SK-N-SH (cell line): ENCODE data around the gene AP3D1. TPM values are rescaled to one million over a fixed set of nuclear protein-coding genes. Genes with fewer than 3 reads are reported as not detected.
A peak's percentile ranks its signal among the peaks of the same experiment; 100 is the strongest.

ENCODE experiments used
- CTCF ChIA-PET: fragments of 300-600, 350-600 bp; formaldehyde crosslinking; extraction: SDS; loops from one replicate; lab custom pipeline; 2021; lab: Yijun Ruan, JAX
- POLR2A ChIA-PET: fragments of 350-600 bp; sonication (Branson Sonifier 250); formaldehyde crosslinking; extraction: SDS; loops from one replicate; lab custom pipeline; 2020; ENCODE audit warnings: antibody characterized with exemption, inconsistent platforms; lab: Yijun Ruan, JAX
- DNase-seq: peaks from one replicate; pipeline ENCODE4 v3.0.0; 2012
- H2AFZ ChIP-seq: fragments of 200-600 bp; sonication (generic); 2 replicates; pipeline ENCODE4 v1.8.1; 2016; ENCODE audit warnings: antibody characterized with exemption, mild to moderate bottlenecking, low read depth
- H3F3A ChIP-seq: fragments of 200-600 bp; sonication (generic); replicated peaks from 2 replicates; pipeline ENCODE3; 2016; ENCODE audit warnings: antibody characterized with exemption, mild to moderate bottlenecking; ENCODE audit not compliant: insufficient read depth
- H3K27ac ChIP-seq, 2 experiments: fragments of 200-500 bp in 1 of 2; fragments of 200-600 bp in 1 of 2; sonication (Bioruptor generic) in 1 of 2; sonication (generic), shearing (Covaris generic) in 1 of 2; 2 replicates each; pipeline versions ENCODE4 v1.5.1 to v1.6.1; 2014 to 2016; ENCODE audit warnings: low read depth in 2 of 2, inconsistent platforms in 1 of 2, low read length in 1 of 2, mild to moderate bottlenecking in 1 of 2, mixed read lengths in 1 of 2
- H3K27me3 ChIP-seq: fragments of 200-600 bp; sonication (generic), shearing (Covaris generic); 2 replicates; pipeline ENCODE4 v1.6.1; 2016; ENCODE audit warnings: mixed run types; ENCODE audit not compliant: insufficient read depth
- H3K36me3 ChIP-seq, 2 experiments: fragments of 200-500 bp in 1 of 2; fragments of 200-600 bp in 1 of 2; sonication (Bioruptor generic) in 1 of 2; sonication (generic) in 1 of 2; replicated peaks in 1 of 2; 2 replicates each; pipeline versions ENCODE3 to v1.5.1; 2014 to 2016; ENCODE audit warnings: low read length in 1 of 2, mild to moderate bottlenecking in 1 of 2; ENCODE audit not compliant: insufficient read depth in 2 of 2, control insufficient read depth in 1 of 2
- H3K4me1 ChIP-seq, 2 experiments: fragments of 200-500 bp in 1 of 2; fragments of 200-600 bp in 1 of 2; sonication (Bioruptor generic) in 1 of 2; sonication (generic), shearing (Covaris generic) in 1 of 2; 2 replicates each; pipeline versions ENCODE4 v1.5.1 to v1.6.1; 2014 to 2016; ENCODE audit warnings: low read depth in 1 of 2, low read length in 1 of 2, mixed run types in 1 of 2; ENCODE audit not compliant: insufficient read depth in 2 of 2, control insufficient read depth in 1 of 2
- H3K4me2 ChIP-seq: fragments of 200-600 bp; sonication (generic), shearing (Covaris generic); 2 replicates; pipeline ENCODE4 v1.6.1; 2017; ENCODE audit warnings: mixed run types
- H3K4me3 ChIP-seq, 2 experiments: fragments of 200-500 bp in 1 of 2; fragments of 200-600 bp in 1 of 2; sonication (Bioruptor generic) in 1 of 2; sonication (generic), shearing (Covaris generic) in 1 of 2; 2 replicates each; pipeline versions ENCODE4 v1.5.1 to v1.8.1; 2014 to 2016; ENCODE audit warnings: low read depth in 2 of 2, inconsistent platforms in 1 of 2, low read length in 1 of 2, mild to moderate bottlenecking in 1 of 2, mixed read lengths in 1 of 2, moderate library complexity in 1 of 2
- H3K79me2 ChIP-seq: fragments of 200-600 bp; sonication (generic); 2 replicates; pipeline ENCODE4 v1.8.1; 2017; ENCODE audit warnings: mild to moderate bottlenecking; ENCODE audit not compliant: insufficient read depth
- H3K9ac ChIP-seq: fragments of 200-600 bp; sonication (generic); 2 replicates; pipeline ENCODE4 v1.6.1; 2017; ENCODE audit warnings: mixed run types
- H3K9me2 ChIP-seq: fragments of 200-600 bp; sonication (generic); 2 replicates; pipeline ENCODE4 v1.6.1; 2017; ENCODE audit warnings: mixed run types
- H3K9me3 ChIP-seq: fragments of 200-600 bp; sonication (generic); 2 replicates; pipeline ENCODE4 v1.6.1; 2017; ENCODE audit warnings: mixed run types, mild to moderate bottlenecking, moderate library complexity
- H4K20me1 ChIP-seq: fragments of 200-600 bp; sonication (generic); 2 replicates; pipeline ENCODE4 v1.6.1; 2017; ENCODE audit warnings: mild to moderate bottlenecking, mixed run types; ENCODE audit not compliant: insufficient read depth
- ELF1 ChIP-seq: IDR thresholded peaks from 2 replicates; pipeline ENCODE4 v1.4.0; 2012
- EP300 ChIP-seq, 2 experiments: IDR thresholded peaks; 2 replicates each; pipeline versions ENCODE4 v1.4.0 to v1.6.1; 2012; ENCODE audit warnings: borderline replicate concordance in 1 of 2, low read depth in 1 of 2, low read length in 1 of 2
- EZH2phosphoT487 ChIP-seq: fragments of 200-600 bp; sonication (generic); IDR thresholded peaks from 2 replicates; pipeline ENCODE4 v1.6.1; 2017; ENCODE audit warnings: low read depth, mixed run types, mild to moderate bottlenecking, antibody characterized with exemption, moderate library complexity, borderline replicate concordance
- GATA2 ChIP-seq: sonication (generic); formaldehyde crosslinking; IDR thresholded peaks from 2 replicates; pipeline ENCODE4 v1.5.0; 2020; ENCODE audit warnings: mild to moderate bottlenecking, missing genetic modification reagents
- RAD21 ChIP-seq: IDR thresholded peaks from 2 replicates; pipeline ENCODE4 v1.6.1; 2012; ENCODE audit warnings: mild to moderate bottlenecking, low read length
- RFX5 ChIP-seq: IDR thresholded peaks from 2 replicates; pipeline ENCODE4 v1.6.1; 2012; ENCODE audit warnings: mild to moderate bottlenecking, improper control_type of control experiment, low read length
- RXRA ChIP-seq: IDR thresholded peaks from 2 replicates; pipeline ENCODE4 v1.4.0; 2012; ENCODE audit warnings: low read depth, mild to moderate bottlenecking, borderline replicate concordance
- SMC3 ChIP-seq: IDR thresholded peaks from 2 replicates; pipeline ENCODE4 v1.6.1; 2012; ENCODE audit warnings: low read depth, low read length, improper control_type of control experiment
- TEAD4 ChIP-seq: IDR thresholded peaks from 2 replicates; pipeline ENCODE4 v1.4.0; 2012; ENCODE audit warnings: mild to moderate bottlenecking, borderline replicate concordance; ENCODE audit not compliant: insufficient read depth
- WGBS: methylation state at CpG from one replicate; pipeline ENCODE4 v1.1.6; 2017; ENCODE audit warnings: low lambda C conversion rate; 5-methylcytosine and 5-hydroxymethylcytosine counted together
- polyA plus RNA-seq, 3 experiments: library from polyadenylated mRNA; depleted of rRNA; stranded (reverse); fragments of >200 nt; gene quantifications; 2 replicates each; pipeline ENCODE4 v1.2.3, GENCODE V29; 2012
- TF ChIP-seq, protein P1 (sequence below): fragments of 200-600 bp; sonication (generic); IDR thresholded peaks from 2 replicates; pipeline ENCODE4 v1.6.1; 2017; ENCODE audit warnings: antibody characterized with exemption, mild to moderate bottlenecking, moderate library complexity
- TF ChIP-seq, protein P2 (sequence below): IDR thresholded peaks from 2 replicates; pipeline ENCODE4 v1.4.0; 2012; ENCODE audit warnings: low read depth
- TF ChIP-seq, protein P3 (sequence below): fragments of 150-350 bp; IDR thresholded peaks from 2 replicates; pipeline ENCODE4 v1.6.1; 2017; ENCODE audit warnings: antibody characterized with exemption, low read length, low read depth, borderline replicate concordance

The AP3D1 gene
- polyA plus RNA-seq, 1 of the 3 experiments (the other 2 are of a cell fraction): 127 TPM

DNA sequence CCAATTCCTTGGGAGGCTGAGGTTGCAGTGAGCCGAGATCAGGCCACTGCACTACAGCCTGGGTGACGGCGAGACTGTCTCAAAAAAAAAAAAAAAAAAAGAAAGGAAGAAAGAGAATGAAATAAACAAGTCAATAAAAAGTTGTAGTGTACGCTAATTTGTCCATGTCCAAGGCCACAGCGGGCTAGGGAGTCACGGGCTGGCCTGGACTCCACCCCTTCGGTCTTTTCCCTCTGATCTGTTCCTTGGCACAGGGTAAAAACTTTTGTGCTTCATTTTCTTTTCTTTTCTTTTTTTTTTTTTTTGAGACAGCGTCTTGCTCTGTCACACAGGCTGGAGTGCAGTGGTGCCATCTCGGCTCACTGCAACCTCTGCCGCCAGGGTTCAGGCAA lies 80.9 kb downstream of the AP3D1 start (continued):
- no peak for TF ChIP-seq RXRA
- TF ChIP-seq, all 33 proteins: peak for 0

DNA sequence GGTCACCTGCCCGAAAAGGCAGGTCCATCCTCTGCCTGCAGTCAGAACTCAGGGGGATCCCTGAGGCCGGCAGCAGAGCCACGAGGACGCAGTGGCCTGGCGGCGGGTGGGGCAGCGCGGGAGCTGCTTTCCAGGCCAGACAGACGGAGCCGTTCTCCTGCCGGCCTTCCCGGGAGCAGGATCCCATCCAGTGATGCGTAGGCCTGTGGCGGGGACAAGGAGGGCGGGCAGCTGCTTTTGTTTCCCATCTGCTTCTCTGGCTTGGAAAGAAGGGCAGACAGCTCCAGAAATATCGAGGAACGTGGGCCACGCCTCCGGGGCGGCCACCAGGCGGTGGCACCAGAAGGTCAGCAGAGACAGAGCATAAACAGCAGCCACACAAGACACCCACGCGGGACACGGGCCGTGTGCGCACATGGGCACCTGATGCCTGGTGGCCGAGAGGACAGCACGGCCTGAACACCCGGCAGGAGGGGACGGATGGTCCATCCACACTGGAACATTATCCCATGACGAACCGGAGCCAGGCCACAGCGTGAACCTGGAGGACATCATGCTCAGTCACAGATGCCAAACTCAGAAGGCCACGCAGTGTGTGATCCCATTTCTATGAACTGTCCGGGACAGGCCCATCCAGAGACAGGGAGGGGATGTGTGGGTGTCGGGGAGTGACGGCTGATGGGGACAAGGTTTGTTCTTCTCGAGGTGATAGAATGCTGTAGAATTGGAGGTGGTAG lies 86.4 kb downstream of the AP3D1 start:
- Histone ChIP-seq H3K9ac (no peak overlapping the region), H3K27me3 (no peaks in the 10 kb centered on the region), H4K20me1 (no peaks in the 10 kb centered on the region), H3K27ac (peak overlapping the region in 1 of 2 experiments; percentile 60; a peak in 1 of 4 replicates), H3K36me3 (no peaks in the 10 kb centered on the region), H3K4me2 (no peak overlapping the region), H3F3A (peaks cover 12% of the 10 kb centered on the region), H3K4me3 (no peak overlapping the region), H3K79me2 (no peaks in the 10 kb centered on the region; the same call in 1 of the 2 replicates), H2AFZ (no peak overlapping the region), H3K4me1 (peaks cover 15 to 30% of the 10 kb centered on the region in 2 experiments; a peak in 3 of 4 replicates), H3K9me3 (no peaks in the 10 kb centered on the region), H3K9me2 (no peaks in the 10 kb centered on the region)
- ChIA-PET POLR2A (no interaction called here), CTCF (interaction anchor here (0.8 to 1.7 kb wide), 3 partner anchors 23 to 122 kb away, joined by 3 read pairs; no protein-coding TSS in a partner anchor)
- no peak for DNase-seq
- 83% methylated on average over 32 of the region's 38 CpGs for WGBS
- TF ChIP-seq EP300 (IDR thresholded peaks at IDR 0.05; ENCODE audit: borderline replicate concordance in 1 of 2, low read depth in 1 of 2, low read length in 1 of 2): no peak
- TF ChIP-seq SMC3: no peak
- TF ChIP-seq ELF1: no peak
- no peak for TF ChIP-seq GATA2 (CRISPR knock-in tag)
- no peak for TF ChIP-seq EZH2phosphoT487
- no peak for TF ChIP-seq RFX5
- TF ChIP-seq, protein P1, sequence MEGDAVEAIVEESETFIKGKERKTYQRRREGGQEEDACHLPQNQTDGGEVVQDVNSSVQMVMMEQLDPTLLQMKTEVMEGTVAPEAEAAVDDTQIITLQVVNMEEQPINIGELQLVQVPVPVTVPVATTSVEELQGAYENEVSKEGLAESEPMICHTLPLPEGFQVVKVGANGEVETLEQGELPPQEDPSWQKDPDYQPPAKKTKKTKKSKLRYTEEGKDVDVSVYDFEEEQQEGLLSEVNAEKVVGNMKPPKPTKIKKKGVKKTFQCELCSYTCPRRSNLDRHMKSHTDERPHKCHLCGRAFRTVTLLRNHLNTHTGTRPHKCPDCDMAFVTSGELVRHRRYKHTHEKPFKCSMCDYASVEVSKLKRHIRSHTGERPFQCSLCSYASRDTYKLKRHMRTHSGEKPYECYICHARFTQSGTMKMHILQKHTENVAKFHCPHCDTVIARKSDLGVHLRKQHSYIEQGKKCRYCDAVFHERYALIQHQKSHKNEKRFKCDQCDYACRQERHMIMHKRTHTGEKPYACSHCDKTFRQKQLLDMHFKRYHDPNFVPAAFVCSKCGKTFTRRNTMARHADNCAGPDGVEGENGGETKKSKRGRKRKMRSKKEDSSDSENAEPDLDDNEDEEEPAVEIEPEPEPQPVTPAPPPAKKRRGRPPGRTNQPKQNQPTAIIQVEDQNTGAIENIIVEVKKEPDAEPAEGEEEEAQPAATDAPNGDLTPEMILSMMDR: no peak
- TF ChIP-seq, protein P2, sequence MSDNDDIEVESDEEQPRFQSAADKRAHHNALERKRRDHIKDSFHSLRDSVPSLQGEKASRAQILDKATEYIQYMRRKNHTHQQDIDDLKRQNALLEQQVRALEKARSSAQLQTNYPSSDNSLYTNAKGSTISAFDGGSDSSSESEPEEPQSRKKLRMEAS: no peak

DNA sequence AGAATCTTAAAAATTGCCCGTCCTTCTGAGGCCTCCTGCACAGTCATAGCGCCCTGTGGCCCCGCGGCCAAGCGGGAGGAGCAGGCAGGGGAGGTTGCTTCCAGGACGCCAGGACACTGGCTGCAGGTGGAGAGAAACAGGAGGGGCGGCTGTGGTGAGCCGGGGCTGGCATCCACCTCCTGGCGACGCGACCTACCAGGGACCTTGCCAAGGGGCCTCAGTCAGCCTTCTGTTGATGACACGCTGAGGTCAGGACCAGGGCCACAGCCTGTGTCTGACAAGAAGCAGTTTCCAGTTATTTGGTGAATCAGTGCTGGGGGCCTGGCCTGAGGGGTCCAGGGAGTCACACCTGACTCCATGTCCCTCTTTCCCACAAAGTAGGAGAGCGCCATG lies 87.0 kb downstream of the AP3D1 start:
- 96% methylated on average over 7 of the region's 13 CpGs for WGBS
- Histone ChIP-seq H3K9me3 (no peaks in the 10 kb centered on the region), H3K4me2 (no peak overlapping the region)

More for the DNA sequence above, 87.0 kb downstream of the AP3D1 start:
- POLR2A ChIA-PET: no interaction called here
- H3K27me3 ChIP-seq: no peaks in the 10 kb centered on the region
- no peak overlapping the region for H2AFZ ChIP-seq
- peaks cover 11% of the 10 kb centered on the region for H3F3A ChIP-seq
- H3K4me3 ChIP-seq: no peak overlapping the region
- peaks cover 20 to 36% of the 10 kb centered on the region in 2 experiments; a peak in 3 of 4 replicates for H3K4me1 ChIP-seq
- peak overlapping the region in 1 of 2 experiments; percentile 60; a peak in 1 of 4 replicates for H3K27ac ChIP-seq
- no peak for DNase-seq
- H3K79me2 ChIP-seq: no peaks in the 10 kb centered on the region; the same call in 1 of the 2 replicates
- H3K36me3 ChIP-seq: no peaks in the 10 kb centered on the region
- CTCF ChIA-PET: interaction anchor here (0.8 to 2.0 kb wide), 4 partner anchors 23 to 134 kb away, joined by 3 to 9 read pairs (median 3); no protein-coding TSS in a partner anchor
- no peaks in the 10 kb centered on the region for H3K9me2 ChIP-seq
- no peak overlapping the region for H3K9ac ChIP-seq
- no peaks in the 10 kb centered on the region for H4K20me1 ChIP-seq
- TF ChIP-seq, protein P3, sequence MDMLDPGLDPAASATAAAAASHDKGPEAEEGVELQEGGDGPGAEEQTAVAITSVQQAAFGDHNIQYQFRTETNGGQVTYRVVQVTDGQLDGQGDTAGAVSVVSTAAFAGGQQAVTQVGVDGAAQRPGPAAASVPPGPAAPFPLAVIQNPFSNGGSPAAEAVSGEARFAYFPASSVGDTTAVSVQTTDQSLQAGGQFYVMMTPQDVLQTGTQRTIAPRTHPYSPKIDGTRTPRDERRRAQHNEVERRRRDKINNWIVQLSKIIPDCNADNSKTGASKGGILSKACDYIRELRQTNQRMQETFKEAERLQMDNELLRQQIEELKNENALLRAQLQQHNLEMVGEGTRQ: no peak
- no peak for TF ChIP-seq RAD21
- no peak for TF ChIP-seq TEAD4
